GM21825 (cell line): ENCODE data around the gene CUL2.

Experiments used
- ATAC-seq: cut with Tn5 transposase; IDR thresholded peaks from one replicate; pipeline ENCODE4 v1.9.1; 2021; ENCODE audit warnings: mild to moderate bottlenecking, moderate library complexity; ENCODE audit not compliant: unreplicated experiment

The CUL2 gene

DNA sequence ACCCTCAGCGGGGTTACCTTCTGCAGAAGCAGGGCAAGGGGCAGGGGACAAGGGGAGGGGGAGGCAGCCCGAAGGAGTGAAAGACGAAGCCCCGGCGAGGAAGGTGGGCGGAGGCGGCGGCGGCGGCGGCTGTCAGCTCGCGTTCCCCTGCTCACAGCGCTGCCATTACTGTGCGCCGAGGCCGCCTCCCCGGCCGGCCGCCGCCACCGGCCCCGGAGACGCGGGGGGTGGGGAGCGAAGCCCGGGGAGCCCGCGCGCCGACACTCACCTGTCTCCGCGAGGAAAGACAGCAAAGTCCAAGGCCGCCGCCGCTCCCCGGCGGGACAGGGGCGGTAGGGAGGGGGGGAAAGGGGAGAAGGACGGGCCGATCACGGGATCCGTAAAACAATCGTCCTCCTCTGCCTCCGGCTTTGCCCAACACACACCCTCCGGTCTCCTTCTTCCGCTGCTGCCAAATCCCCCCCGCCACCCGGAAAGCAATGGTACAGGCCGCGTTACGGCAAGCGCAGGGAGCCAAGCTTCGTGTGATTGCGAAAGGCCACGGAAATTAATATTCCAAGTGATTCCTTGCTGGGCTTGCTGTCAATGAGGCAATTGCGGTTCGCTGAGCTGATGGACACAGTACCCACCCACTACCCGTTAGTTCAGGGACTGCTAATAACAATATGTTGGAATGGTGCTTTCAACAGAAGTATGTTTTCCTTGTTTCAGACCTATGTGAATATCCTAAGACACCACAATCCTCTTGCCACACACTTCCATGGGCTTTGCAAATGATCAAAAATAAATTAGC, at the start of gene CUL2:
Gene CUL2 (minus strand): TSS at position 180 of the 793 bp plus-strand sequence. CDS start 19,024 bp downstream, outside the sequence.
- peak; percentile 94 for ATAC-seq

- ATAC-seq, result peak; percentile 49
These were observed 46.2 kb upstream of the CUL2 start for GRCh38 chr10:35136263-35136815.

DNA sequence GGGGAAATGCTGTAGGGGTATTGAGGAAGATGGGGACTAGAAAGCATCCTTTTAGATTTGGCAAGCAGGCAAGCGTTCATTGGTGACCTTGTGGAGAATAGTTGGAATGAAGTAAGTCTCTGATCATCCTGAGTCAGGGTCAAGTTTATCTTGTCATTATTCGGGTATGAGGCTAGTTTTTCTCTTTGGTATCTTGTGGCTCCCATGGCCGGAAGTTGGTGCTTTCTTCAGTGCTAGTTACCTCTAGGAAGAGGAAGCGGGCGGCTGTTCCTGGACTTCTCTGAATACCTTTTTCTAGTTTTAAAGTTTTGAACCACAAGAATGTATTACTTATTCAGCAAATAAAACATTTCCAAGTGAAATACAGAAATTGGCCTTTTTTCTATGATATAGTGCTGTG, 45.7 kb upstream of the CUL2 start:
- no peak for ATAC-seq

- no peak for ATAC-seq
These were observed 43.4 kb upstream of the CUL2 start for GRCh38 chr10:35133586-35133985.

- ATAC-seq, result no peak
These were observed 42.6 kb upstream of the CUL2 start for GRCh38 chr10:35132727-35133126.

DNA sequence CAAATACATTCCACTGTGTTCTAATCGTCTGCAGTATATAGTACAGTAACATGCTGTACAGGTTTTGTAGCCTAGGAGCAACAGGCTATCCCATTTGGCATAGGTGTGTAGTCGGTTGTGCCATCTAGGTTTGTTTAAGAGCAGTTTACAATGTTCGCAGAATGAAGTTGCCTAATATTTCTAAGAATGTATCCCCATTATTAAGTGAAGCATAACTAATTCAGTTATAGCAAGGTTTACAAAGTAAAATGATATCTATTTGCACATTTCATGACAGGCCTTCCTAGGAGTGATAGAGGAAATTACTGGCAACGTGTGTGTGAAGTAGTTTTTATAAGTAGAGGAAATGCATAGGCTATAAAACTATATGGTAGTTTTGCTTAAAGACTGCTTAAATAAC, 40.5 kb upstream of the CUL2 start:
- ATAC-seq, result no peak

- ATAC-seq, result no peak
These were observed 39.1 kb upstream of the CUL2 start for GRCh38 chr10:35129185-35129674.

DNA sequence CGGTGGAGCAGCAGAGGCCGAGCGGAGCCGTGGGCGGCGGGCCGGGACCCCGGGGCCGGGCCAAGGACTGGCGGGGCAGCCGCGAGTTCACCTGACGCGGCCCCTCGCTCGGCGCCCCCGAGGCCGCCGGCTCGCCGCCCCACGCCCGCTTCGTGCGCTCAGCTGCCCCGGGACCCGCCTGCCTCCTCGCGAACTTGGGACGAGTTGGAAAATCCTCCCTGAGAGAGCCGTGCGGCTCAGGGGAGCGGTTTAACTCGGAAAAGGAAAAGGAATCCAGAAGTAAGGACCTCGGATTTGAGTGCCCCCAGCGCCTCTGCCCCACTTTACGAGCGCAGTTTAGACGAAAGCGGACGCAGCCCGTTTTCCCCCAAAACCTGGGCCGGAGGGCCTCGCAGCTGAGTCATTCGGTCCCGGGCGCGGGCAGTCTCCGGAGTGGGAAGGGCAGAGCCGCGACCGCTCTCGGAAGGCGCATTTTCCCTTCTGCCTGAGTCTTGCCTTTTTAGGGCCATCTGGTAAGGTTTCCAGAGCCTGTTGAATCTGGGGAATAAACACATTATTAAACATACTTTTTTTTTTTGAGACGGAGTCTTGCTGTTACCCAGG, 37.2 kb upstream of the CUL2 start:
- ATAC-seq, result peak; percentile 10

- peak; percentile 72 for ATAC-seq
These were observed 36.6 kb upstream of the CUL2 start, which contains the start of gene CREM for GRCh38 chr10:35126530-35127288. CREM (plus strand) TSS chr10:35126846; CDS start chr10:35137836, 10,990 bp downstream.

DNA sequence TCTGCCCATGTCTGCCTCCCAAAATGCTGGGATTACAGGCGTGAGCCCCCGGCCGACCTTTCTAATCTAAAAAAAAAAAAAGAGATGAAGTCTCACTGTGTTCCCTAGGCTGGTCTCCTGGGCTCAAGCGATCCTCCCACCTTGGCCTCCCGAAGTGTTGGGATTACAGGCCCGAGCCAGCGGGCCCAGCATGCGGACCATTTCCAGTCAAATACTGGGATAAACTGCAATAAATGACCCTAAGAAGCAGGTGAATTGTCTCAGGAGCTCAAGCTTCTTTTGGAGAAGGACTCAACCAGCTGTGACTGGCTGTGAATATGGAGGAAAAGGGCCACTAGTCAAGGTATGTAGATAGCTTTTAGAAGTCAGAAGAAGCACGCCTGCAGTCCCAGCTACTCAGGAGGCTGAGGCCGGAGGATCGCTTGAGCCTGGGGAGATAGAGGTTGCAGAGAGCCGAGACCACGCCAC, 36.0 kb upstream of the CUL2 start:
- no peak for ATAC-seq

DNA sequence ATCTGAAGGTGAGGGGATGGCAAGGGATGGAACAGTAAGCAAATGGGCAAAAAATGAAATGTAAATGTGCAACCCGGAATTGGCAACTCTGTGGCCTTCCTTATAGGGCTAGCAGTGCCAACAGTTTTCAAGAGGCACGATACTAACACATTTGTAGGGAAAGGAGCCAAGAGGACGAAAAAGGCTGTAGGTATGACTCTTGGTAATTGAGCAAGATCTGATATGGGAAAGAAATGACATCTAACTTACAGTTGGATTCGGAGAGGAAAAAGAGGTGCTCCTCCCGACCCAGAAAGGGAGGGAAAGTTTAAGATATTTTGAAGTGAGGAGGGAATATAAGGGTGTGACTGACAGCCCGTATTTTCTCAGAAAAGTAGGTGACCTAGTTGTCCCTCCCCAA, 34.4 kb upstream of the CUL2 start:
- ATAC-seq, result no peak

GRCh38 chr10:35119378-35119777, 29.2 kb upstream of the CUL2 start:
- no peak for ATAC-seq

- no peak for ATAC-seq
These were observed 22.4 kb upstream of the CUL2 start for GRCh38 chr10:35112571-35112970.

DNA sequence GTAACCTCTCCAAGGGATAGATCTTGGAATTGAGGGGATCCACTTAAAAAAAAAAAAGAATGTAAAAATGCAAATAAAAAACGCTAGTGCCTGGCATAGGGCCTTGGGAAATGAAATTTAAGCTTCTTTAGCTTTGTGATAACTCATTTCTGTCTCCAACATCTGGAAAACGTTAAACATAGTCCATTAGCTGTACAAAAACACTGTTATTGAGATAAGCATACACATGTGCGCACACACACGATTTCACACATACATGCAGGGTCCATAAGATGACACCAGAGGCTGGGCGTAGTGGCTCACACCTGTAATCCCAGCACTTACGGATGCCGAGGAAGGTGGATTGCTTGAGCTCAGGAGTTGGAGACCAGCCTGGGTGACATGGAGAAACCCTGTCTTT, 13.7 kb upstream of the CUL2 start:
- ATAC-seq, result no peak

DNA sequence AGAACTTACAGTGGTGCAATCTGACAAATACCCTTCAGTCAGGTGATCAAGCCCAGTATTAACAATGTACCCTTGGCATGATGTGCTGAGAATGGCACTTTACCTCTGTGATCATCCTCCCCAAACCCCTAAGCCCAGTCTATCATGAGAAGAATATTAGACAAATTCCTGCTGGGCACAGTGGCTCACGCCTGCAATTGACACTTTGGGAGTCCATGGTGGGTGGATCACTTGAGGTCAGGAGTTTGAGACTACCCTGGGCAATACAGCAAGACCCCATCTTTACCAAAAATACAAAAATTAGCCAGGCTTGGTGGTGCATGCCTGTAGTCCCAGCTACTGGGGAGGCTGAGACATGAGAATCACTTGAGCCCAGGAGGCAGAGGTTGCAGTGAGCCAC, 7.4 kb upstream of the CUL2 start:
- ATAC-seq, result no peak

- ATAC-seq, result no peak
These were observed 6.2 kb upstream of the CUL2 start for GRCh38 chr10:35096312-35096711.

DNA sequence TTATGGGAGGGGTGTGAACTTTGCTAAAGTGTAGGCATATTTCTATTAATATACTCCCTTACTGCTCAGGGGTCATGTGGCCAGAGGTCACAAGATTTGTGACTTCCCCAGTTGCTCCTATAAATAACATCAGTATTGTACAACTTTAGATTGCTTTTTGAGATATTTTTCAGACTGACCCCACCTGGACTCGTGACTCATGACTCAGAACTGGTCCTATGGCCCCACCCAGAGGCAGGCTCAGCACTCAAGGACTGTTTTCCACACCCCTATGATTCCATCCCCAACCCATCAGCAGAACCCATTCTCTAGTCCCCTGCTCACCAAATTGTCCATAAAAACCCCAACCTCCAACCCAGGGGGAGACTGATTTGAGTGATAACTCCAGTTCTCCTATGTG, 2.7 kb upstream of the CUL2 start:
- no peak for ATAC-seq

DNA sequence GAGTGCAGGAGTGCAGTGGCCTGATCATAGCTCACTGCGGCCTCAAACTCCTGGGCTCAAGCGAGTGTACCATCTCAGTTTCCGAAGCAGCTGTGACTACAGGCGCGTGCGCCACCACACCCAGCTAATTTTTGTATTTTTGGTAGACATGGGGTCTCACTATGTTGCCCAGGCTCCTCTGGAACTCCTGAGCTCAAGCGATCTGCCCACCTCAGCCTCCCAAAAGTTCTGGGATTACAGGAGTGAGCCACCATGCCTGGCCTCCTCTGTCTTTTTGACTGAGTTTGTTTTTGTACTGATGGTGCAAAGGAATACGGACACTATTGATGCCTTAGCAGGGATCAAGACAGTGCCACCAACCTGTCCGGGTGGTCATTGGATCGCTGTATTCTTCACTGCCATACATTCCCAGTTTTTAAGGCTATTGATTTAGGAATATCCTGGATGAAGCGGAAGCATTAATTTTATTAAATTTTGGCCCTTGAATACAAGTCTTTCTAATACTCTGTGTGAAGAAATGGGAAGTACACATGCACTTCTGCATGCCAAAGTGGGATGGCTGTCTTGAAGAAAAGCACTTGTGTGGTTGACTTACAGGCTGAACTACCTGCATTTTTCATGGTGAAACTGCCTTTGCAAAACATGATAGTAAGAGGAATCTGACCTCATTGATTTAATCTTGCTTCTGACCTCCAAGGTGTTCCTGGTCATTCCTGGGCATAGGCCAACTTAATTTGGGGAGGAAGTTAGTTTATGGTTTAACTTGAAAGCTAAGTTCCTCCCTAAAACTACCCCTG, 2.1 kb upstream of the CUL2 start:
- no peak for ATAC-seq

GRCh38 chr10:35089611-35090161, 455 bp downstream of the CUL2 start:
- ATAC-seq, result peak; percentile 26

DNA sequence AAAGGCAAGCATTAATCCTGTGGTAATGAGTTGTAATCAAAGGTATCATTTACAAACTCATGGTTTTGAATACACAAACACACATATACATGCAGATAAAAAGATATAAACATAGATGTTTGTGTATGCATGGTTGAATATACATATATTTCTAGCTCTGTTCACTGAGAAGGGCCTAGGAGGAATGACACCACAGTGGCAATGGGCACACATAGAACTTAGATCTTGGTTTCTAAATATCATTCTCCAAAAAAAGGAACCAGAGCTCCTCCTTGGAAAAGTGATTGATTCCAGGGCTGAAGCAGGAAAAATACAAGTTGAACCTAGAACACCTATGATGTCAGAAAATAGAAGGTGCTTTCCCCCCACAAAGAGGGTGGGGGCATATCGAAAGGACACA, 6.9 kb downstream of the CUL2 start:
- ATAC-seq, result no peak
